Measurements from ENCODE around the gene RRAS. TPM values are rescaled to one million over a fixed set of nuclear protein-coding genes. Genes with fewer than 3 reads are reported as not detected.

The RRAS gene
- total and polyA plus RNA-seq, 7 donors: 22.6 to 57.0 (median 48.4) TPM

- no peaks in the 10 kb centered on the region for H3K27me3 ChIP-seq (ENCODE audit: insufficient read depth in 3 of 3, low read length in 2 of 3)
- H3K27ac ChIP-seq: peak overlapping the region; percentile 36
- H3K9me3 ChIP-seq: no peaks in the 10 kb centered on the region
- DNase-seq (no peak), ATAC-seq (no peak)
- intact Hi-C loops (cut with DNase I): loop anchor here in 1 of 2 donors (5.0 to 10.0 kb wide), 2 partner anchors 80 to 123 kb away; partner anchors contain the start of gene TSKS
- peaks cover 31% of the 10 kb centered on the region for H3K4me1 ChIP-seq
- TF ChIP-seq CTCF (IDR thresholded peaks at IDR 0.05): no peak
- WGBS, 3 donors: 78 to 81% (median 80%) methylated on average over 19 of the region's 19 CpGs
- H3K4me3 ChIP-seq: no peak overlapping the region
- H3K36me3 ChIP-seq (ENCODE audit: insufficient read depth in 1 of 2, low read depth in 1 of 2): peaks cover 5 to 65% of the 10 kb centered on the region in 2 donors
Observed at GRCh38 chr19:49681830-49682229, 41.9 kb upstream of the RRAS start.

- peaks cover 36% of the 10 kb centered on the region for H3K4me1 ChIP-seq
- peak overlapping the region; percentile 99 for H3K27ac ChIP-seq
- no peaks in the 10 kb centered on the region for H3K9me3 ChIP-seq
- peak overlapping the region; percentile 95 for H3K4me3 ChIP-seq
- peaks cover 5 to 54% of the 10 kb centered on the region in 2 donors for H3K36me3 ChIP-seq (ENCODE audit: insufficient read depth in 1 of 2, low read depth in 1 of 2)
- DNase-seq (peak; percentile 90 to 97), ATAC-seq (peak; percentile 18 to 39 (median 35))
- no peaks in the 10 kb centered on the region for H3K27me3 ChIP-seq (ENCODE audit: insufficient read depth in 3 of 3, low read length in 2 of 3)
- intact Hi-C loops (cut with DNase I): loop anchor here in 1 of 2 donors (5.0 to 10.0 kb wide), 2 partner anchors 82 to 124 kb away; partner anchors contain the start of gene TSKS
- WGBS, 3 donors: 30 to 33% (median 31%) methylated on average over 40 of the region's 40 CpGs
- peak; percentile 99 for TF ChIP-seq CTCF (IDR thresholded peaks at IDR 0.05)
Observed at GRCh38 chr19:49680421-49681351, 40.7 kb upstream of the RRAS start.

GRCh38 chr19:49679771-49680413 lies 39.9 kb upstream of the RRAS start:
- peaks cover 36% of the 10 kb centered on the region for H3K4me1 ChIP-seq
- H3K4me3 ChIP-seq: peak overlapping the region; percentile 95
- peak overlapping the region; percentile 99 for H3K27ac ChIP-seq
- intact Hi-C loops (cut with DNase I): loop anchor here (5.0 to 10.0 kb wide), 5 partner anchors 82 to 137 kb away; partner anchors contain the start of genes MED25 (in 1 of the 2) and TSKS (in 1 of the 2)
- peak in 2 of 4 donors; percentile 1 for ATAC-seq
- DNase-seq: no peak
- no peaks in the 10 kb centered on the region for H3K9me3 ChIP-seq
- WGBS, 3 donors: 27 to 33% (median 29%) methylated on average over 10 of the region's 10 CpGs
- TF ChIP-seq CTCF (IDR thresholded peaks at IDR 0.05): no peak
- peaks cover 5 to 46% of the 10 kb centered on the region in 2 donors for H3K36me3 ChIP-seq (ENCODE audit: insufficient read depth in 1 of 2, low read depth in 1 of 2)
- H3K27me3 ChIP-seq (ENCODE audit: insufficient read depth in 3 of 3, low read length in 2 of 3): no peaks in the 10 kb centered on the region

- ATAC-seq: peak; percentile 51 to 56 (median 54)
- TF ChIP-seq CTCF (IDR thresholded peaks at IDR 0.05): no peak
- WGBS, 3 donors: 21 to 34% (median 25%) methylated on average over 10 to 12 of the region's 12 CpGs
- peak; percentile 71 to 92 for DNase-seq
- H3K27ac ChIP-seq: peak overlapping the region; percentile 99
- intact Hi-C loops (cut with DNase I): loop anchor here (5.0 to 10.0 kb wide), 3 partner anchors 104 to 138 kb away; partner anchors contain the start of gene MED25 (in 1 of the 2)
- peaks cover 5 to 39% of the 10 kb centered on the region in 2 donors for H3K36me3 ChIP-seq (ENCODE audit: insufficient read depth in 1 of 2, low read depth in 1 of 2)
- no peaks in the 10 kb centered on the region for H3K27me3 ChIP-seq (ENCODE audit: insufficient read depth in 3 of 3, low read length in 2 of 3)
- H3K4me1 ChIP-seq: peaks cover 36% of the 10 kb centered on the region
- no peaks in the 10 kb centered on the region for H3K9me3 ChIP-seq
- peak overlapping the region; percentile 95 for H3K4me3 ChIP-seq
Observed at GRCh38 chr19:49678985-49679770, 39.2 kb upstream of the RRAS start.
